NCI-H526 (cell line): ENCODE measurements around the gene ZNF793.

ENCODE experiments used
- DNase-seq, 2 experiments: peaks; one replicate each; lab custom pipeline; 2025; lab: John Stamatoyannopoulos, UW

Gene ZNF793

GRCh38 chr19:37506387-37507166 is at the start of gene ZNF793:
ZNF793 (plus strand) TSS chr19:37506939; CDS start chr19:37523440, 16,501 bp downstream.
- peak; percentile 83 to 89 for DNase-seq

GRCh38 chr19:37466277-37466797 is 40.4 kb upstream of the ZNF793 start:
- peak in 1 of 2 experiments; percentile 17 for DNase-seq

- DNase-seq: peak; percentile 94 to 96
These were observed 39.7 kb upstream of the ZNF793 start, which contains the start of gene ZNF569 for GRCh38 chr19:37466798-37467607. ZNF569 (minus strand) TSS chr19:37467444; CDS start chr19:37444921, 22,523 bp downstream.

DNA sequence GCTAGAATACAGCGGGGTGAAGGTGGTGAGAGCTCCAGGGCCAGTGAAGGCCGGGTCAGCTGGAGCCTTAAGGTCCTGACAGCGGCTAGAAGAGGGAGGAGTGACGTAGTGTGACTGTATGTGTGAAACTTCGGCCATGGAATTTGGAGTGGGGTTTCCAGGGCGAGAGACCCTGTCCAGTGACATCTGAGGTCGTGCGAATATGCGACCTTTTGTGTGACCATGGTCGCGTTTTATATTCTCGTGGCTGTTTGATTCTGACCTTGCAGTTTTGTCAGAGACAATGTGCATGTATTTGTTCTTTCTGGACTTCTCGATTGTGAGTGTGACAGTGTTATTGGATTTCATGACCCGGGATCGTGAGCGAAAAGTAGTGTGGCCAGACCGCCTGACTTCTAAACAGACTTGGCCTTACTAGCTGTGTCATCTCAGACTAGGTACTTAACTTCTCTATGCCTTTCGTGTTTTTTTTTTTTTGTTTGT is 39.1 kb upstream of the ZNF793 start:
- DNase-seq: peak in 1 of 2 experiments; percentile 31

GRCh38 chr19:37468961-37469777 is 37.6 kb upstream of the ZNF793 start, which contains the start of gene ZNF570:
ZNF570 (plus strand) TSS chr19:37469356; CDS start chr19:37470355, 999 bp downstream.
- peak; percentile 73 to 94 for DNase-seq

GRCh38 chr19:37470216-37470615 is 36.5 kb upstream of the ZNF793 start:
- no peak for DNase-seq

DNA sequence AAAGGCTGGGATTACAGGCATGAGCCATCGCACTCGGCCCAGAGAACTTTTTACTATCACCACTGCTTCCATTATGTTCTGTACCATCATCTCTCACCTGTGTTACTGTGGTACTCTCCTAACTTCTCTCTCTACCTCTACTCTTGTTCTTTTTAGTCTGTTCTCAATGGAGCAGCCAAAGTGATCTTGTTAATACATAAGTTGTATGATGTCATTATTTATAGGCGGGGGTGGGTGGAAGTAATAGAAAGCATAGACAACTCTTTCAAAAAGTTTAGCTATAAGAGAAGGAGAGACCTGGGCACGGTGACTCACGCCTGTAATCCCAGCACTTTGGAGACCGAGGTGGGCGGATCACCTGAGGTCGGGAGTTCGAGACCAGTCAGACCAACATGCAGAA is 34.6 kb upstream of the ZNF793 start:
- DNase-seq: no peak

- DNase-seq: no peak
These were observed 22.2 kb upstream of the ZNF793 start for GRCh38 chr19:37484406-37485168.

DNA sequence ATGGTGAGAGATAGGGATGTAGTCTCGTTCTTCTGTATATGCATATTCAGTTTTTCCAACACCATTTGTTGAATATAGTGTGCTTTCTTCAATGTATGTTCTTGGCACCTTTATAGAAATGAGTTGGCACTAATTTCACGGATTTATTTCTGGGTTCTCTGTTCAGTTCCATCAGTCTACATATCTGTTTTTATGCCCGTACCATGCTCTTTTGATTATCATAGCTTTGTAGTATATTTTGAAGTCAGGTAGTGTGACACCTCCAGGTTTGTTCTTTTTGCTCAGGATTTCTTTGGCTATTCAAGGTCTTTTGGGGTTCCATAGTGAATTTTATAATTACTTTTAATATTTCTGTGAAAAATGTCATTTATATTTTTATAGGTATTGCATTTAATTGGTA is 14.5 kb upstream of the ZNF793 start:
- no peak for DNase-seq

GRCh38 chr19:37505958-37506386 is 767 bp upstream of the ZNF793 start:
- DNase-seq: no peak

DNA sequence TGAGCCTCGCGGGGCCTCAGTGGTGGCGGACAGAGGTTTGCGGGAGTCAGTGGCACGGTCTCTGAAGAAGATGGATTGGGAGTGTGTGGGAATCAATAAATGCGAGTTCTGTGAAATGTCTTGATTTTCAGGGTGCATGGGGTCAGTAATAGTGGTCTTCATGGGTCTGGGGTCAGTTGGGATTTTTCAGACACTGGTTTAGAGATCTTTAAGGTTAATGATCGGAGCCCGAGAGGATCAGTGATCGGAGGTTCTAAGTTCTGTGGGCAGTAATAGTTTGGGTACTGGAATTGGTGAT is 377 bp downstream of the ZNF793 start:
- DNase-seq: no peak

GRCh38 chr19:37511186-37511585 is 4.4 kb downstream of the ZNF793 start:
- DNase-seq: no peak

DNA sequence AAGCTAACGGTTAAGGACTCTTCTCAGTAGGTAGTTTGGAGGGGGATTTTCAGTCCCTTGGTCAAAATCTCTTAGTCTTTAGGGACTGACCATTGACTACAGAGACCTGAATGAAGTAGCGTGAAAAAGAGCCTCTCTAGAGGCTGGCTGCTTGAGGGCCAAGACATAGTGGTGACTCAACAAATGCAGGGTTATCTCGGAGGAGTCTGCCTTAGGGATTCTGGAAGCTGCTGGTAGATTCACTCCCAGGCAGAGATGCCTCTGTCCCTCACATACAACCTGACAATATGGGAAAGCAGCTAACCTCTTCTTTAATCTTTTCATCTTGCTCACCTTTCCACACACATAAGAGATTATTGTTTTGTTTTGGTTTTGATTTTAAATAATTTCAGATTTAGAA is 5.1 kb downstream of the ZNF793 start:
- DNase-seq: no peak

GRCh38 chr19:37513397-37513796 is 6.7 kb downstream of the ZNF793 start:
- no peak for DNase-seq

DNA sequence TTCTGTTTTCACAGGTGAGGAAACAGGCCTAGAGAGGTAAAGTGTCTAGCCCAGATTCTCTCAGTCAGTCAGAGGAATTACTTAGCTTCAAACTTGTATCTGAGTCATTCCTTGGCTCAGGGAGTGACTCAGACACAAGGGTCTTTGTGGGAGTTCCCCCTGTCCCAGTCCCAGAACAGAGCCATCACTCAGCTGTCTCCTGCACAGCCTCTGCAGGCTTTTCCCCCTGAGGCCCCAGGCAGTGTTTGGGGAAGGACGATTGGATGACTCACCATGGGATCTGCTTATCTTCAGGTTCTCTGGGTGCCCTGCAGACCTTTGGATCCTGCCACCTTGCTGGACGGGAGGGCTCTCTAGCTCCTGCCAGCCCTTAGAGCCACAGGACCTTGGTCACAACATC is 13.2 kb downstream of the ZNF793 start:
- no peak for DNase-seq

- no peak for DNase-seq
These were observed 30.7 kb downstream of the ZNF793 start for GRCh38 chr19:37537391-37537947.

GRCh38 chr19:37551129-37551993 is 44.6 kb downstream of the ZNF793 start:
- no peak for DNase-seq

GRCh38 chr19:37563518-37563917 is 56.8 kb downstream of the ZNF793 start:
- no peak for DNase-seq

- DNase-seq: no peak
These were observed 58.1 kb downstream of the ZNF793 start for GRCh38 chr19:37564624-37565369.
